AG10803 (cell line): ENCODE data around the gene GRIK3.

ENCODE experiments used
- DNase-seq: peaks from one replicate; pipeline ENCODE4 v3.0.0; 2010; ENCODE audit warnings: low read depth
- H3K4me3 ChIP-seq: 2 replicates; pipeline ENCODE4 v1.5.1; 2011; ENCODE audit warnings: mild to moderate bottlenecking, low read length, control low read depth
- TF ChIP-seq, protein P1 (sequence below): conservative IDR thresholded peaks from 2 replicates; pipeline ENCODE4 v1.5.1; 2011; ENCODE audit warnings: mild to moderate bottlenecking, low read length, control low read depth, inconsistent platforms

The GRIK3 gene

DNA sequence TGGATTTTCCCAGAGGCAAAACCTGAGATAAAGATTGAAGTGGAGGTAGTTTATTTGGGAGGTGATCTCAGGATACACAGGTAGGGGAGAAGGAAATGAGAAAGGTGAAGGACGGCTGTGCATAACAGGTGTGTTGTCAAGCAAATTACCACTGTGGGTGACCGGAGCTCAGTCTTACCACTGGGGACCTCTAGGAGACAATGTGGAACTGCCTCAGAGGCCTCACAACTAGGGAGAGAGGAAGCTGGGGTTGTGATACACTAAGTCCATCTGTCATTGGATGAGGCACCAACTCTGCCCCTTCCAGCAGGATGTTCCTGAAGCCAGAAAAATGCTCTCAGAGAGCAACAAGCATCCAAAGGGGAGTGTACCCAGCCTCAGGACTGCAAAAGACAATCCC is 32.6 kb downstream of the GRIK3 start:
- TF ChIP-seq, protein P1, sequence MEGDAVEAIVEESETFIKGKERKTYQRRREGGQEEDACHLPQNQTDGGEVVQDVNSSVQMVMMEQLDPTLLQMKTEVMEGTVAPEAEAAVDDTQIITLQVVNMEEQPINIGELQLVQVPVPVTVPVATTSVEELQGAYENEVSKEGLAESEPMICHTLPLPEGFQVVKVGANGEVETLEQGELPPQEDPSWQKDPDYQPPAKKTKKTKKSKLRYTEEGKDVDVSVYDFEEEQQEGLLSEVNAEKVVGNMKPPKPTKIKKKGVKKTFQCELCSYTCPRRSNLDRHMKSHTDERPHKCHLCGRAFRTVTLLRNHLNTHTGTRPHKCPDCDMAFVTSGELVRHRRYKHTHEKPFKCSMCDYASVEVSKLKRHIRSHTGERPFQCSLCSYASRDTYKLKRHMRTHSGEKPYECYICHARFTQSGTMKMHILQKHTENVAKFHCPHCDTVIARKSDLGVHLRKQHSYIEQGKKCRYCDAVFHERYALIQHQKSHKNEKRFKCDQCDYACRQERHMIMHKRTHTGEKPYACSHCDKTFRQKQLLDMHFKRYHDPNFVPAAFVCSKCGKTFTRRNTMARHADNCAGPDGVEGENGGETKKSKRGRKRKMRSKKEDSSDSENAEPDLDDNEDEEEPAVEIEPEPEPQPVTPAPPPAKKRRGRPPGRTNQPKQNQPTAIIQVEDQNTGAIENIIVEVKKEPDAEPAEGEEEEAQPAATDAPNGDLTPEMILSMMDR, result no peak
- no peak for DNase-seq
- H3K4me3 ChIP-seq, result no peak overlapping the region

DNA sequence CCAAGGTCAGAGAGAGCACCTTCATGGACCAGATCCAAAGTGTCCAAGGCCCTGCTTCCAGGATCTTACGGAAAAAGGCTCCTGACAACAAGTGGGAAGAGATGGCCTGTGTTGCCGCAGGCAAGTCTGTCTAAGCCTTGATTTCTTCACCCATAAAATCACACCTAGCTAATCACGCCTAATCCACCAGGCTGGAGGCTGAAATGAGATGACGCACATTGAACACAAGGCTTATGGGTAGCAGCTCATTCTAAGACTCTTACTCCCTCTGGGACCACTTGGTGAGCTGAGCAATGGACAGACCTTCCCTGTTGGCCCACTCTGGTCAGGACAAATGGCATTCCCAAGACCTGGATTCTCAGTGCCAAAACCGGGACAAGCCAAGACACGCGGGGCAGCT is 38.2 kb downstream of the GRIK3 start:
- no peak overlapping the region for H3K4me3 ChIP-seq
- DNase-seq, result no peak
- TF ChIP-seq, protein P1, result no peak

DNA sequence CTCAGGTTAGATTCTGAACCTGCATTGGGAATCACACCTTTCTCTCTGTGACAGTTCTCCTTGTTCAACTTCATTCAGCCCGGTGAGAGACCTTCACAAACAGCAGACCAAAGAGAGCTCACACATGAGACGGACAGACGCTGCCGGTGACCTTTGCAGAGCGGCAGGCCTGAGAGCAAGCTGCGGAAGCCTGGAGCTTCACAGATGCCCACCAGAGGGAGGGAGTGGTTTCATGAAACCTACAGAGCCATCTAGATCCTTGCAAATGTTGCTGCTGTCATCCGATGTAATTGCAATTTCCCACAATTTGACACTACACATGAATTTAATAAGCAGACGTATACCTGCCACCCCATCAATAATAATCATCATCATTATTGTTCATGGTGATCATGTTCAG is 39.4 kb downstream of the GRIK3 start:
- DNase-seq, result no peak
- H3K4me3 ChIP-seq, result no peak overlapping the region
- TF ChIP-seq, protein P1, result no peak

DNA sequence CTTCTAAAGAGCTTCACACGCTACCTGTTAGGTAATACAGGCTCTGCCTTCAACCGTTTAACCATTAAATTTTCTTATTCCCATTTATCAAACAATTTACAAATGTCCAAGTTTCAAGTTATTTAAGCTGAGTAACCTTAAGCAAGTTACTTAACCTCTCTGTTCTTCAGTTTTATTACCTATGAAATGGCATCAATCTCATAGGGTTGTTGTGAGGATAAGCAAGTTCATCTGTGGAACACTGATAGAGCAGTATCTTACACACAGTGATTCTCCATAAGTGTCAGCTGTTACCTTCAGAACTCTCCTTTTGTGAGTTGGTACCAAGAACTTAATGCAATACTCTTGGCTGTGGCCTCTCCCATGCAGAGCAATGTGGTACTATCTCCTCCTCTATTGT is 40.0 kb downstream of the GRIK3 start:
- H3K4me3 ChIP-seq, result no peak overlapping the region
- no peak for DNase-seq
- TF ChIP-seq, protein P1, result no peak

DNA sequence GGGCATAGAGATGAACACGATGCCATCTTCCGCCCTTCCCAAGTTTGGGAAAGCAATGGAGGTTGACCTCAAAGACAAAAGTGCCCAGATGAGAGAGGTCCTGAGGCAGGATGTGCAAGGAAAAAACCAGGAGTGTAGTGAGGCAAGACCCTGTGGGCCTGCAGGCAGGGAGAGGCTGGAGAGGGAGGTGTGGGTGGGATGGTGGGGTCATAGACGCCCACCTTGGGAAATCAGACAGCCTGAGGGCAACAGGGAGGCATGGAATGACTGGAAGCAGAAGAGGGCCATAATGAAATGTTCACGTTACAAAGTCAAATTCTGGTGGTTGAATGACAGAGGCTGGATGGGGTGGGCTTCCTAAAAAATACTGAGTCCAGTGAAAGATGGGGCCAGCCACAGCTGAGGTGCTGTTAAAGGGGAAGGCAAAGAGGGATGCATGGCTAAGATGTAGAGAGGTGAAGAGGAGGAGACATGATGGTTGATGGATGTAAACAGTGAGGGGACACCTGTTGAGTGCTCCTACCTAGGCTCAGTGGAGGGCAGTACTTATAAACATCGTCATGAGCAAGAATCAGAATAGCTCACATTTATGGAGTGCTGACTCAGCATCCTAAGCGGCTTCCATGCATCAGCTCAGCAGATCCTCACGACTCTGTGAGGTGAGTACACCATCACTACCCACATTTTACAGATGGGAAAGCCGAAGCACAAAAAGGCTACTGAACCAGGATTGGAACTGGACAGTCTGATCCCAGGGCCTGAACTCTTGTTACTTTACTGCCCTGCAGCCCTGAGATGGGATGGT is 42.0 kb downstream of the GRIK3 start:
- DNase-seq, result no peak
- no peak overlapping the region for H3K4me3 ChIP-seq
- TF ChIP-seq, protein P1, result no peak

DNA sequence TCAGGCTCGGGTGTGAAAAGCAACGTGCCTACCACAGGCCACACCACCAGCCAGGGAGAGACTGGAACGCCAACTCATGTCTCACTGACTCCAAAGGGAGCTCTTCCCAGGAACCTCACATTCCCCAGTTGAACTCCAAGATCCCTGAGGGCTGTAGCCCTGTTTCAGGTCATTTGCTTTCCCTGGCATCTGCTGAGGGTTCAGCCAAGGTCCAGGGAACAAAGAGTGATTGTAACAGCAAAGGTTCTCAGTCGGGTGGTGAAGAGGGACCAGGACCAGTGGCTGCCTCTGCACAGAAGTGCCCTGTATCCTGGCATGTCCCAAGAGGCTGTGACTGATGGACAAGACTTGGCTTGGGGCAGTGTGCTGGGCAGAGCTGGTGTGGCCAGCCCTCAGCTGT is 42.8 kb downstream of the GRIK3 start:
- no peak overlapping the region for H3K4me3 ChIP-seq
- no peak for DNase-seq
- TF ChIP-seq, protein P1, result no peak

DNA sequence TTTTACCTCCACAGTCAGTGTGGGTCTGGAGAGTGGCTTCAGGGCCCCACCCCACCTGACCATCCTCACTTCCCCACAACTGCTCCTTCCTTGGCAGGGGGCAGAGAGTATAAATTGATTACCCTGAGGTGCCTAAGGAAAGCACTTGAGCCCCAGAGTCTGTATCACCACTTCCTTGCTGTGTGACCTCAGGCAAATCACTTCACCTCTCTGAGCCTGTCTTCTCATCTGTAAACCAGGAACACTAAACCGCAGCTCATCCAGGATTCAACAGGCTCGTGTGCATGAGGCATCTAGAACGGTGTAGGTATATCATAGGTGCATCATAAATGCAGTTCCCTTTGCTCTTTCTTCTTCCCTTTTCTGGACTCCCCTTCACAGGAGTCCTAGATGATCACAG is 43.4 kb downstream of the GRIK3 start:
- no peak for DNase-seq
- no peak overlapping the region for H3K4me3 ChIP-seq
- TF ChIP-seq, protein P1, result no peak
